Measurements from ENCODE around the gene PRKG1.

The PRKG1 gene

GRCh38 chr10:52322936-52323335 is 1248.6 kb downstream of the PRKG1 start:
- Mint-ChIP-seq H3K9me3 (no peaks in the 10 kb centered on the region), H3K4me1 (no peaks in the 10 kb centered on the region), H3K36me3 (ENCODE audit: low read depth) (no peaks in the 10 kb centered on the region), H3K27ac (no peak overlapping the region), H3K27me3 (no peaks in the 10 kb centered on the region), H3K4me3 (no peak overlapping the region)
- DNase-seq (no peak), ATAC-seq (no peak)

GRCh38 chr10:52326382-52326781 is 1252.1 kb downstream of the PRKG1 start:
- H3K27ac Mint-ChIP-seq, result no peak overlapping the region
- no peaks in the 10 kb centered on the region for H3K27me3 Mint-ChIP-seq
- no peaks in the 10 kb centered on the region for H3K36me3 Mint-ChIP-seq (ENCODE audit: low read depth)
- no peak overlapping the region for H3K4me3 Mint-ChIP-seq
- ATAC-seq (no peak), DNase-seq (no peak)
- no peaks in the 10 kb centered on the region for H3K4me1 Mint-ChIP-seq
- no peaks in the 10 kb centered on the region for H3K9me3 Mint-ChIP-seq

GRCh38 chr10:52331638-52332364 is 1257.5 kb downstream of the PRKG1 start:
- Mint-ChIP-seq H3K27ac (no peak overlapping the region), H3K4me3 (no peak overlapping the region), H3K9me3 (no peaks in the 10 kb centered on the region), H3K4me1 (no peaks in the 10 kb centered on the region), H3K27me3 (no peaks in the 10 kb centered on the region), H3K36me3 (ENCODE audit: low read depth) (no peaks in the 10 kb centered on the region)
- no peak for ATAC-seq
- DNase-seq, result no peak

GRCh38 chr10:52332815-52333214 is 1258.5 kb downstream of the PRKG1 start:
- DNase-seq (no peak), ATAC-seq (no peak)
- H3K4me3 Mint-ChIP-seq, result no peak overlapping the region
- no peak overlapping the region for H3K27ac Mint-ChIP-seq
- no peaks in the 10 kb centered on the region for H3K27me3 Mint-ChIP-seq
- no peaks in the 10 kb centered on the region for H3K4me1 Mint-ChIP-seq
- no peaks in the 10 kb centered on the region for H3K36me3 Mint-ChIP-seq (ENCODE audit: low read depth)
- H3K9me3 Mint-ChIP-seq, result no peaks in the 10 kb centered on the region

GRCh38 chr10:52334595-52334994 is 1260.3 kb downstream of the PRKG1 start:
- no peak overlapping the region for H3K4me3 Mint-ChIP-seq
- ATAC-seq (no peak), DNase-seq (no peak)
- H3K4me1 Mint-ChIP-seq, result no peaks in the 10 kb centered on the region
- no peaks in the 10 kb centered on the region for H3K27me3 Mint-ChIP-seq
- H3K9me3 Mint-ChIP-seq, result no peaks in the 10 kb centered on the region
- H3K27ac Mint-ChIP-seq, result no peak overlapping the region
- H3K36me3 Mint-ChIP-seq (ENCODE audit: low read depth), result no peaks in the 10 kb centered on the region

GRCh38 chr10:52335665-52336064 is 1261.4 kb downstream of the PRKG1 start:
- ATAC-seq (no peak), DNase-seq (no peak)
- Mint-ChIP-seq H3K36me3 (ENCODE audit: low read depth) (no peaks in the 10 kb centered on the region), H3K4me3 (no peak overlapping the region), H3K4me1 (no peaks in the 10 kb centered on the region), H3K27me3 (no peaks in the 10 kb centered on the region), H3K9me3 (no peaks in the 10 kb centered on the region), H3K27ac (no peak overlapping the region)

- Mint-ChIP-seq H3K27me3 (peaks cover 2% of the 10 kb centered on the region), H3K4me3 (no peak overlapping the region), H3K27ac (no peak overlapping the region), H3K9me3 (no peaks in the 10 kb centered on the region), H3K36me3 (ENCODE audit: low read depth) (no peaks in the 10 kb centered on the region), H3K4me1 (no peaks in the 10 kb centered on the region)
- DNase-seq, result no peak
- ATAC-seq, result no peak
These were observed 1262.9 kb downstream of the PRKG1 start for GRCh38 chr10:52337225-52337624.

- no peaks in the 10 kb centered on the region for H3K4me1 Mint-ChIP-seq
These were observed 1269.2 kb downstream of the PRKG1 start for GRCh38 chr10:52343439-52343838.

GRCh38 chr10:52346394-52347326 is 1272.4 kb downstream of the PRKG1 start:
- no peak for ATAC-seq

More at GRCh38 chr10:52343439-52343838, 1269.2 kb downstream of the PRKG1 start:
- H3K27me3 Mint-ChIP-seq, result peaks cover 2% of the 10 kb centered on the region
- no peak overlapping the region for H3K4me3 Mint-ChIP-seq
- H3K36me3 Mint-ChIP-seq (ENCODE audit: low read depth), result no peaks in the 10 kb centered on the region
- no peak overlapping the region for H3K27ac Mint-ChIP-seq
- no peaks in the 10 kb centered on the region for H3K9me3 Mint-ChIP-seq
- DNase-seq (no peak), ATAC-seq (no peak)

GRCh38 chr10:52347327-52347667 is 1273.0 kb downstream of the PRKG1 start:
- DNase-seq (no peak), ATAC-seq (no peak)
- Mint-ChIP-seq H3K4me1 (no peaks in the 10 kb centered on the region), H3K36me3 (ENCODE audit: low read depth) (no peaks in the 10 kb centered on the region), H3K9me3 (no peaks in the 10 kb centered on the region), H3K27me3 (no peaks in the 10 kb centered on the region), H3K4me3 (no peak overlapping the region), H3K27ac (no peak overlapping the region)

More at GRCh38 chr10:52346394-52347326, 1272.4 kb downstream of the PRKG1 start:
- Mint-ChIP-seq H3K4me3 (no peak overlapping the region), H3K27me3 (peaks cover 2% of the 10 kb centered on the region), H3K36me3 (ENCODE audit: low read depth) (no peaks in the 10 kb centered on the region), H3K4me1 (no peaks in the 10 kb centered on the region), H3K9me3 (no peaks in the 10 kb centered on the region), H3K27ac (no peak overlapping the region)
- DNase-seq, result no peak

Data from activated naive CD8-positive, alpha-beta T cell treated with anti-CD3 and anti-CD28 coated beads, Interleukin-2, amount 50 U/mL, for 24 hours (primary cell).